ENCODE measurements around the gene TMEM95.

Gene TMEM95, protein sequence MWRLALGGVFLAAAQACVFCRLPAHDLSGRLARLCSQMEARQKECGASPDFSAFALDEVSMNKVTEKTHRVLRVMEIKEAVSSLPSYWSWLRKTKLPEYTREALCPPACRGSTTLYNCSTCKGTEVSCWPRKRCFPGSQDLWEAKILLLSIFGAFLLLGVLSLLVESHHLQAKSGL

DNA sequence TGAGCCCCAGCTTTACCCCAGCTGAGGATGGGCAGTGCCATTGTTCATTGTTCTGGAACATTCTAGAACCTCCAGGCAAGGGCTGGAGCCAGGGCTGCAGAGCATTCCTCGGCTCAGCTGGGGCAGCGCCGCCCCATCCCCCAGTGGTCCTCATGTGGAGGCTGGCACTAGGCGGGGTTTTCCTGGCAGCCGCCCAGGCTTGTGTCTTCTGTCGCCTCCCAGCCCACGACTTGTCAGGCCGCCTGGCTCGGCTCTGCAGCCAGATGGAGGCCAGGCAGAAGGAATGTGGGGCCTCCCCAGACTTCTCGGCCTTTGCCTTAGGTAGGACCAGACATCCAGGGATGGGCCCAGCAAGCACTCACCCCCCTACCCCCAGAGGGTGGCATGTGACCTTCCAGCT lies at the start of gene TMEM95:
TSS of gene TMEM95 (plus strand) at position 104 of the 400 bp plus-strand sequence. CDS start at position 153, 49 bp downstream.
- no peak for DNase-seq

DNA sequence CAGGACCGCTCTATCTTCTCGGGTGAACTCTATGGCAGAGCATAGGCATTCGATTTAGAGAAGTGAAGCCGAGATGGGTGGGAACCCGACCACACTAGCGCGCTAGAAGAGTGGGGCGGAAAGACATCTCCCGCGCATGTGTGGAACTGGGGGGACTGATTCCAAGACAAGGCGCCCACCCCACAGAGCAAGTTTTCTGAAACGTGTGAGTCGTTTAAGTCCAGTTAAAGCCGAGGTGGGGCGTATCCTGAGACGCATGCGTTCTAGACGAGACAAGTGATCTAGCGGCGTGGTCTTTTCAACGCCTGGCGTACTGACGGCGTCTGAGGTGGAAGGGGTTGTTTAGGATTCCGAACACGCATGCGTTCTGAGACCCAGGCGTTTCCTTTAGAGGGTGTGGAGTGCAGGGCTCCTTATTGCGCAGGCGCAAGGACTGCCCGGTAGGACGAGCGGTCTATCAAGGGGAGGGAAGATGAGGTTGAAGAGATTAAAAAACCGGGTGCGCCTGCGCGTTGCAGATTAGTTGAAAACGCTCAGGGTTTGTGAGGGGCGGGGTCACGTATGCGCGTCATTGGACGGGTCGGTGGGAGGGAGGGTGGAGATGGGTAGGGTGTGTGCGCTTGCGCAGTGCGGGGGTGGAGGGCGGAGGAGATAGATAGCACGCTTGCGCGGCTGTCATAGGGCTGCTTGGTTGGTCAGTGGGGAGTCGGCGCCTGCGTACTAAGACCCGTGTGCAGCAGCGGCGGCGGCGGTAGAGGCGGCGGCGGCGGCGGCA lies 47.9 kb upstream of the TMEM95 start, which contains the start of gene EIF5A:
TSS of gene EIF5A (plus strand) at position 718 of the 775 bp plus-strand sequence. CDS start 2,008 bp downstream, outside the sequence.
- peak; percentile 84 for DNase-seq

DNA sequence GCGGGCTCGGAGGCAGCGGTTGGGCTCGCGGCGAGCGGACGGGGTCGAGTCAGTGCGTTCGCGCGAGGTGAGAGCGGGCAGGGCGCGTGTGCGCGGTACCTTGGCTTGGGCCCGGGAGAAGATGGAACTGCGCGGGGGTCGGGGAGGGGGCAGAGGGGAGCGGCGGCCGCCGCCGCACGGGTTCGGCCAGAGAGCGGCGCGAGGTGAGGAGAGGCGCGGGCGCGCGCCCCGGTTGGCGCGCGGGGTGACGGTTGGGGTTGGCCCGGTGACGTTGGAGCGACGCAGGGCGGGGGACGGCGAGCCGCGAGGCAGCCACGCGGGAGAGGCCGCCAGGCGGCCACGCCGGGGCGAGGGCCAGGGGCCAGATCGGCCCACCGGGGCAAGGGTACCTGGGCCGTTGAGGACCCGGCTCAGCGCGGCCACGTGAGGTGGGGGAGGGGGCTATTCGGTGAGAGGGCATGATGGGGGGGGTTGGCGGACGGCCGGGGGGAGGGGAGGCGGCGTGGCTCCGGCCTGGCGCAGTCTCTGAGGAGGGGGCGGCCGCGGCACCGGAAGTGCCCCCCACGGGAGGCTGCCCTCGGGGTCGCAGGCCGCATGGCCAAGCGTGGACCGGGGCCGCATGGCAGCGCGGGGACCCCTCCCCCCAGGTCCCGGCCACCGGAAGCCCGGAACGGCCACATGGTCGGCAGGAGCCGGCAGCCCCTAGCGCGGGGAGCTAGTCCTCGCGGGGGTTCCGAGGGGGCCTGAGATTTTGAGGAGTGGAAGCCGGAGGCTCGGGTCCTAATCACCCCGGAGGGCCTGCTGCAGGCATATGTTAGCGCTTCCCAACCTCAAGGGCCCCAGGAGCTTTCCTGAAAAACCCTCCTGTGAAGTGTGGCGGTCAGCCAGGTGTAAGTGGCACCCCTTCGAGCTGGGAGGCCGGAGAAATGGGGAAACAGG lies 47.0 kb upstream of the TMEM95 start:
- DNase-seq, result no peak

DNA sequence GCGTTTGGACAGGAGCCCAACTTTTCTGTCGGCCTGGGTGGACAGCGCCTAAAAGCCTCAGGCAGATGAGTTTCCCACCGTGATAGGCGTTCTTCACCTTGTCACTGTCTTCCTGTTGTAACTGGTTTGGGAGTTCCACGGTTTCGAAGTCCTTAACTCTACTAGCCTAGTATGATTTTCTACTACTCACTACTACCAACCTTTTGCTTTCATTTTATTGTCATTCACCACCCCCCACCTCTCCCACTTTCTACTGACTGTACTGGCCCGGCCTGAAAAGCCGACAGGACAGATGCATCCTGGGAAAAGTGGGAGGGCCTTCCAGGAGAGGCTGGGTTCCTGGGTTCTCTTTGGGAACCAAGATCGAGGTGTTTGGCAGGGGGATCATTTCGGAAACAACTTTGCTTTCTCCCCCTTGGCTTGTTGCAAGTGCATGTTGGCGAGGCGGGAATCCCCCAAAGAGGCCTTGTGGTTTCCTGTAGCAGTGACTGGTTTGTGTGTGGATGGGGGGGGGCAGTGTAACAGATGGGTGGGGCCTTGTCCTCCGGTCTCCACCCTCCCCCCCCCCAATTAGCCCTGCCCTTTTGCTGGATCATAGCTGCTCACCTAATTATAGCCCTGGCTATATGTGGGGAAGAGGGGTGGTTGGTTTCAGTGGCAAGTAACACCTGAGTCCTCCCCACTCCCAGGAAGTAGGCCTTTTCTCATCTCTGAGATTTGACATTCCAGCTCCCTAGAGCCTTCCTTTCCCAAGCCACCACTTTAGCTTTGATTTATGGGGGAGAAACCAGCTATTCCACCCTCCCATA lies 46.1 kb upstream of the TMEM95 start:
- no peak for DNase-seq

DNA sequence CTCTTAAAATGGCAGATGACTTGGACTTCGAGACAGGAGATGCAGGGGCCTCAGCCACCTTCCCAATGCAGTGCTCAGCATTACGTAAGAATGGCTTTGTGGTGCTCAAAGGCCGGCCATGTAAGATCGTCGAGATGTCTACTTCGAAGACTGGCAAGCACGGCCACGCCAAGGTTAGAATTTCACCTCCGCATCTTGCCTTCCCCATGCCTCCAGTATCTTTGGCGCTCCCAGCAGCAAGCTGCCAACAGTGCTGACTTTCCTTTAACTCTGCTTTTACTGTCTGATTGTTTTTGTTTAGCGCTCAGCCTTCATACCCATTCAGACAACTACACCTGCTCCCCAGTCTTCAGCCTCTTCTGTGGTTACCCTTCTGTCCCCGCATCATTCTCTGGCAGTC lies 45.3 kb upstream of the TMEM95 start:
- DNase-seq, result no peak

DNA sequence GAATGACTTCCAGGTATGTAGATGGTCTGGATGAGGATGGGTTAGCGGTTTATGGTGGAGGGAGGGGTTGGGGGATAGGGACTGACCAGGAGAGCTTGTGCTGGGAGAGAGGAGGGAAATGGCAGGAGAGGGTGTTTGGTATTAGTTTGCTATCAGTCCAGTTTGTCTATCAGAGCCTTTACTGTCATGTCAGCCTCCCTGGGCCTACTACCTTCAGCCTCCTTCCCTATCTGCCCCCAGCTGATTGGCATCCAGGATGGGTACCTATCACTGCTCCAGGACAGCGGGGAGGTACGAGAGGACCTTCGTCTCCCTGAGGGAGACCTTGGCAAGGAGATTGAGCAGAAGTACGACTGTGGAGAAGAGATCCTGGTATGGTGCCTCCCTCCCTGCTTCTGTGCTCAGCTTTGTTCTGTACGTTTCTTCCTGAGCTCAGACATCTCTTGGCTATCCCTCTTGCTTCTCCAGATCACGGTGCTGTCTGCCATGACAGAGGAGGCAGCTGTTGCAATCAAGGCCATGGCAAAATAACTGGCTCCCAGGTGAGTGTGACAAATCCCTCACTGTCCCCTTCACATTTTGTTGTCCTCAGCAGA lies 43.7 kb upstream of the TMEM95 start:
- no peak for DNase-seq

DNA sequence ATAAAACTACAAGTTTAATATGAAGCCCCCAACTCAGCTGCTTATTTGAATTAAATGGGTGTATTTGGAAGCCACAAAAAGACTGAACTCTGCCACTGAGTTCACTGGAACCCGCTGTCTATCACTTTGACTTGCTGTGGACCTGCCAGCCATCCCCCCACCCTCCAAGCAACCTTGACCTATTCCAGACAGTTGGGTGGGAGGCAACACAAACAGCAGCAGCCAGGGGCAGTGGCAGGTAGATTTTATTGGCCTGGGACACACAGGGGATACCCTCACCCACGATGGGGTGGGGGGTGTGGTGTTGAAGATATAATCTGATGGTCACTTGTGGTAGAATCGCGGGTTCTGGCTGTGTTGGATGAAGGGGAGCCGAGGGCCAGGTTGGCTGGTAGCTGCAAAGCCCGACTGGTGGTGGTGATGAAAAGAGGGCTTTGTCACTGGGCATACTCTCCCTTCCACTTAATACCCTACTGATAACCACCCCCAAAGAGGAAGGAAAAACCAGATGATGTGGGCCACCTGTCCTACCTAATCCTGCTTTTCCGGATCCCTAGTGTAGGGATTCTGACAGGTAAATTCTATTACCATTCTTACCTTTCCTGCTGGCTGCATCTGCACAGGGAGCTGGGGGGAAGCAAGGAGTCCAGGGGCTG lies 42.4 kb upstream of the TMEM95 start:
- no peak for DNase-seq

DNA sequence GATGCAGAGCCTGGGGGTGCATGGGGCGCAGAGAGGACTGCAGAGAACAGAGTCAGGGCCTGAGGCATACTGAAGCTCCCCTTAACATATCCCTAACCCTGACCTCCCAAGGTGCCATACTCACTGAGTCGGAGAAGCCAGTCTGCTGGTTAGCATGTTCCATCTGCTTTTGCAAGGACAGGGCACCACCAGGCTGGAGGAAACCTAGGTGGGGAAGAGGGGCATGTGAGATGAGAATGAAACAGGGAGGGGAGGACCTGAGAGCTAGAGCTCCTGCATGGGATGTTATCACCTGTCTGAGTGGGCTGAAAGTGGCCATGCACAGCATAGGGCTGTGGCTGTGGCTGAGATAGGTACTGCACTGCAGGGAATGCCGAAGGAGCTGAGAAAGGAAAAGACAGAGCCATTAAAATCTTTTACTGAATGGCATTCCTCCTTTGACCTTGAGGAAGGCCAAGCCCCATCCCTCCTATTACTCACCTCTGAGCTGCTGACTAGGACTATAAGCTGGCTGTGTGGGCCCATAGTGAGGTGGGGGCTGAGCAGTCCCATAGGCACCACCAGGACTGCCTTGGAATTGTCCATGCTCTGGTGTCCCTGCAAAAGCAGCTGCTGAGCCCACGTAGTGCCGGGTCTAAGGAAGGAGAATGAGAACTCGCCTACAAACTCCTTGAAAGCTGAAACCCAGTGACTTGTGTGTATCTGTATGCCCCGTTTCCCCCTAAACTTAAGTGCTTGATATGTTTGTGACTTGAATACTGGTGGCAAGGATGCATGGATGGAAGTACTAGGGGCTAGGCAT lies 41.7 kb upstream of the TMEM95 start:
- no peak for DNase-seq

DNA sequence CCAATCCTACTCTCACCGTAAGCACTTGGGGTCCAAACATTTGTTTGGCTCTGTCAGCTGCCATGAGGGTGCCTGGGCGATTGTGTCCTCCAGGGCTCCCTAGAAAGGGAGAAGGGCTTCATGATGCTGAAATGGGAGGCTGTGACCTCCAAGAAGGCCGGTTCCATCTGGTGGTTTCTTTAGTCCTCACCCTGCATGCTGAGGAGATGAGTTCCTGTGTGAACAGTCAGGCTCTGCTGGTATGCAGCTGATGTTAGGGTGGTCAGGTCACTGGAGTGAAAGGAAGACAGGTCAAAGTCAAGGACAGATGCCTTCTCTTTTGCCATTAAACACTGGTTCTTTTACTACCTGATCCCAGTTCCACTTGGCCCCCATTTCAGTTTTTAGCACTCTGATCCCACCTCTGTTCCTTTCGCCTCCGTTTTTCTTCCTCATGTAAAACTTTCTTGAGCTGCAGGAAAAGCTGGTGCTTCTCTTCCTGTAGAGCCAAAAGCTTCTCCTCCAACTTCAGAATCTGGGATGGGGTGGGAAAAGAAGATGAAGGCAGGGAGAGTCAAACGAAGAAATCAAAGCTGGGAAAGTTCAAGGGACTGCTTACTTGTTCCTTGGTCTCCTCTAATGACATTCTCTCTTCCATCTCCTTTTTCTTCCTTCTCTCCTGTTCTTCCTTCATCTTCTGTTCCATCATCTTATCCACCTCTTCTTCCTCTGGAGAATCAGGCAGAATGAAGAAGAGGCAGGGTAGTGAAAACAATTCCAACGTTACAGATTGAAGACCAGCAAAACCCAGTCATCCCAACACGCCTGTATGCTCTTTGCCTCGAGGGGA lies 40.9 kb upstream of the TMEM95 start:
- DNase-seq, result no peak

DNA sequence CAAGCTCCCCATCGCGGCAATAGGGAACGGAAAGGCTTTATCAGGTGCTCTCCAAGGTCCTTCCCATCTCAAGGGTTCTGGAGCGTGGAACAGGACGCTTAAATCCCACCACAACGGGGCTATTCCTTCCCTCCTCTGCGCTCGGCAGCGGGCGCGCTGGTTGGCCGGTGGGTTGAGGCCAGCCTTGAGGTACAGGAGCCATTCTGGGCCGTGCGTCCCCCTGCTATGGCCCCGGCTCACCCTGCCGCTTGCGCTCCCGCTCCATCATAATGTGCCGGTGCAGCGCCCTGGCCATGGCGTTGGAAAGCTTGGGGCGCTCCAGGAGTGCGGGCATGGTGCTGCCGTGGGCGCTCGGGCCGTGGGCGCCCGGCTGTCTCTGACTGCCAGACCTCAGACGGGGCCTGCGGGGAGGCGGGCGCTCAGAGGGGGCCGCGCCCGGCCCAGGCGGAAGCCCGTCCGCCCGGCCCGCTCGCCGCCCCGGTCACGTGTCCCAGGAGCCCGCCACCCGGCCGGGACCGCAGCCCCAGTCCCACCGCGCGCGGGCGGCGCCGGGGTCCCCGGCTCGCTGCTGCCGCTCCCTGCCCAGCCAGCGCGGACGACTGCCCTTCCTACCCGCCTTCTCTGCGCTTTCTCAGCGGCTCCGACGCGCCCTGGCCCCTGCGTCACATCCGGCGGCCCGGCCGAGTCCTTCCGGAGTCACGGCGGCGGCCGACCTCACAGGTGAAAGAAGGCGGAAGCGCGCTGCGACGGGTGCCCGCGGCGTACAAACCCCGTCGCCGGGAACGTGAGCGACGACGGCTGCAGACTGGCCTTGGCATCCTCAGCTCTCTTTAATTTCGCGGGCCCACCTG lies 40.0 kb upstream of the TMEM95 start, which contains the start of gene GPS2:
TSS of gene GPS2 (minus strand) at position 642 of the 851 bp plus-strand sequence. CDS start at position 334, 308 bp downstream.
- no peak for DNase-seq

DNA sequence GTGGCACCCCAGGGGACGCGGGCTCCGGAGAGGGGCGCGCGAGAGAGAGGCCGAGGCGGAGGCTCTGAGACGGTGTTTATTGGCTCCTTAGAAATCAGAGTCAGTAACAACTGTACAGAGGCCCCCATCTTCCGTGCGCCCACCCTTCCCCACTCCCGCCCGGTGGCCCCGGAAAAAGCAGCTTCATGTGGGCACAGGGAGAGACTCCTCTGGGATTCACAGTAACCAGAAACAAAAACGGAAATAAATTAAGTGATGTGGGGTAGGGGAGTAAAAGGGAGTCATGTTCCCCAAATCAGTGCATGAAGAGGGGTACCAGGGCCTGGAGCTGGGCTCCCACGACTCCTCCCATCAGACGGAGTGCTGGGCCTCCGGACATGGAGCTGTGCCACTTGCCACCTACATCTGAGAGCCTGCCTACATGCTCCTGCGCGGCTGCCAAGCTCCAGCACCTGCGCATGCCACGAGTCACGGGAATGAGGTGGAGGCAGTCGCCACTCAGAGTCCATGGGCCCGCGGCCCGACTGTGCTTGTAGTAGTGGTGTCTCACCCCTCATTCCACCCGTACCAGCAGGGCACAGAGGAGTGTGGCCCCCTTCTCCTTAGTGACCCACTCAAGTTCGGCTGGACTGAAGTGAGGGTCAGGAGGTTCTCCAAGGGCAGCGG lies 39.3 kb upstream of the TMEM95 start:
- no peak for DNase-seq

DNA sequence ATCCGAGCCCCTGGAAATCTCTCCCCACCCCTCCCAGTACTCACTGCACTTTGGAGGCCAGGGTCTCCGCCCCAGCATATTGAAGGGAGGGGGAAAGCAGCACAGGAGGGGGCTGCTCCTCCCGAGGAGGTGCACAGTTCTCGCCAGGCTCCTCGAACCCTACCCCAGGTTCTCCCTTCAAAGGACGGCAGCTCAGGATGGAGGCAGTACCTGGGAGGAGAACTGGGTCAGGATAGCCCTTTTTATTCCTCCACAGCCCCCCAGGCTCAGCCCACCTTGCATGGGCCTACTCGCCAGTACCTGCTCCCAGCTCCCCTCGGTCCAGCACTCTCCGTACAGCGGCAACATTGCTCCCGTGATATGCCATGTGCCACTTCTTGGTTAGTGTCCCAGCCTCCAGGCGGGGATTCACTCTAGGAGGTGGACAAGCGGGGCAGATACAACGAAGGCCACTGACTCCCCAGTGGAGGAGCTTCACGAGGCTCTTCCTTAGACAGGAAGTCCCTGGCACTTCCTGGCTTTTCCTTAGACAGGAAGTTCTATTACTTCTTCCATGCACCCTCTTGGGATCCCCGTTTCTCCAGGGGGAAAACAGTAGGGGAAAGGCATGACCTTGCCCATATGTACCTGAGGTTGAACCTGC lies 37.7 kb upstream of the TMEM95 start:
- DNase-seq, result no peak

DNA sequence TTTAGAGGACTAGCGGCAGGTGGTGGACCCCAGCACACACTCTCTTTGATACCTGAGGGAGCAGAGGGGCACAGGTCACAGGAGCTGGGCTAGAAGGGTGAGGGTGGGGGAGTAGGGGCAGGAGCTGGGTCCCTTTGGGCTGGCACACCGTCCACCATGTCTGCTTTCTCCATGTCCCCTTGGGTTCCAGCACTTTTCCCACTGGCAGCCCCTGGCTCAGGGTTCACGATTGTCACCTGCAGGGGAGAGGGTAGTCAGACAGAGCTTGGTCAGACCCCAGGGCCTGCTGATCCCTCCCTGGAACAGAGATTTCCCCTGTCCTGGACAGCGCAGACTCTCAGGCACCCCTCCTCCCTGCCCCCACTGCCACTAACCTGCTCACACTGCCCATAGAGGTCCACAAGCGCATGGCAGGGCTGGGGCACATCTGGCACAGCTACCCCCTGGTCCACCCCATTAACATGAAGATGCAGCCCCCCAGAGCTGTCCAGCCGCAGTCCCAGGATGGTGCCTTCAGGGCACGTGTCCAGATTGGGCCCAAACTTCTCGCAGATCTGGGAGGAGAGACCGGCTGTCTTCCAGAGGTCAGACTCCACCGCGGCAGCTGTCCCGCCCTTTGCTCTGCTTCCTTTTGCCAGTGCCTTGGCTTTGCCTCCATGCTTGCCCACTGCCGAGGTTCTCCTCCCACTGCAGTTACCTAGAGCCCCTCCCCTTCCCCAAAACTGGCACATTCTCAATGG lies 36.7 kb upstream of the TMEM95 start:
- DNase-seq, result no peak

DNA sequence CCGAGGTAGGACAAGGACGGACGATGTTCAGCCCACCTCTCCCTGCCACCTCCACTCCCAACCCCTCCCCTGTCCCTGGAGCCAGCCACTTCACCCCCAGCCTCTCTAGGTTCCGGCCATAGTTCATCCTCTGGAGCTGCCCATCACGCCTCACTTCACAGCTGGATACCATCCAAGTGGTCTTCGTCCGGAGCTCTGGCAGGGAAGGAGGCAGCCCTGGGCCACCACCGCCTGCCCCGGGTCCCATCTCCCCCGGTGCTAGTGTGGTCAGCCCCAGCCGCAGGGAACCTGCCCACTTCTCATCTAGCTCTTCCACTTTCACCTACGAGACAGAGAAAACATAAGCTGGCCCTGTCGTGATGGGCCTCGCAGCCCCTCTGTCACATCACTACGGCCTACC lies 33.5 kb upstream of the TMEM95 start:
- no peak for DNase-seq

DNA sequence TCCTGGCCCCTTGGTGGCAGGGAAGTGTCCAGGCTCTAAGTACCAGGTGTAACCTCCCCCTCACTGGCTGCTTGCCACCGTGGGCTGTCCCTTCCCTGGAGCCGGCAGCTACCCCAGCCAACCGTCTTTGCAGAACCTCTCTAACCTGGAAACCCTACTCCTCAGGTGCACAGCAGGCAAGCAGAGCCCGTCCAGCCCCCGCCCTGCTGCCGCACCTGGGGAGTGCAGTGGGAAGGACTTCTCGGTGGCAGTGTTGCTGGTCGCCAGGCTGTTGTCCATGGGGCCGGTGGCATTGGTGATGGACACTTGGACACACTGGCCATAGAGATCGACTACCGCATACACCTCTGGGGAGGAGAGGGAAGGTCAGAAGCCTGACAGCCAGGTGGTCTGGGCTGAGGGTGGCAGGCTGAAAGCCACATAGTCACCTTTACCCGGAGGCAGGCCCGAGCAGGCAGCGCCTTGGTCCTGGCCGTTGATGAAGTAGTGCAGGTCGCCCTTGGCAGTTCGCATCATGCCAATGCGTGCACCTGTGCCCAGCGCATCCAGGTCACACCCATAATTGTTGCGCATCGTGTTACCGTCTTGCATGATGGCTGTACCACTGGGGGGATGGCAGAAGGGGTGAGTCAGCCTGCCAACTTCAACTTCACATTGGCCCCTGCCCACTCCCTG lies 32.3 kb upstream of the TMEM95 start:
- DNase-seq, result no peak
